GM12873 (cell line): ENCODE measurements around the gene ADAMTSL1.

ENCODE experiments used
- CTCF ChIP-seq: IDR thresholded peaks from 2 replicates; pipeline ENCODE4 v1.5.1; 2012; ENCODE audit warnings: low read depth, mild to moderate bottlenecking, moderate library complexity, low read length, control low read depth; ENCODE audit not compliant: insufficient read depth; ENCODE audit errors: missing control alignments

The ADAMTSL1 gene

GRCh38 chr9:18849270-18849669 lies 375.3 kb downstream of the ADAMTSL1 start:
- TF ChIP-seq CTCF = no peak

GRCh38 chr9:18849890-18850677 lies 376.1 kb downstream of the ADAMTSL1 start:
- no peak for TF ChIP-seq CTCF

- TF ChIP-seq CTCF = no peak
These were observed 377.3 kb downstream of the ADAMTSL1 start for GRCh38 chr9:18851069-18851795.

- TF ChIP-seq CTCF = no peak
These were observed 381.7 kb downstream of the ADAMTSL1 start for GRCh38 chr9:18855656-18856055.

- TF ChIP-seq CTCF = no peak
These were observed 383.4 kb downstream of the ADAMTSL1 start for GRCh38 chr9:18857334-18857733.

- TF ChIP-seq CTCF = no peak
These were observed 383.8 kb downstream of the ADAMTSL1 start for GRCh38 chr9:18857769-18858168.
